Measurements from ENCODE around the gene R3HDM2.

The R3HDM2 gene

DNA sequence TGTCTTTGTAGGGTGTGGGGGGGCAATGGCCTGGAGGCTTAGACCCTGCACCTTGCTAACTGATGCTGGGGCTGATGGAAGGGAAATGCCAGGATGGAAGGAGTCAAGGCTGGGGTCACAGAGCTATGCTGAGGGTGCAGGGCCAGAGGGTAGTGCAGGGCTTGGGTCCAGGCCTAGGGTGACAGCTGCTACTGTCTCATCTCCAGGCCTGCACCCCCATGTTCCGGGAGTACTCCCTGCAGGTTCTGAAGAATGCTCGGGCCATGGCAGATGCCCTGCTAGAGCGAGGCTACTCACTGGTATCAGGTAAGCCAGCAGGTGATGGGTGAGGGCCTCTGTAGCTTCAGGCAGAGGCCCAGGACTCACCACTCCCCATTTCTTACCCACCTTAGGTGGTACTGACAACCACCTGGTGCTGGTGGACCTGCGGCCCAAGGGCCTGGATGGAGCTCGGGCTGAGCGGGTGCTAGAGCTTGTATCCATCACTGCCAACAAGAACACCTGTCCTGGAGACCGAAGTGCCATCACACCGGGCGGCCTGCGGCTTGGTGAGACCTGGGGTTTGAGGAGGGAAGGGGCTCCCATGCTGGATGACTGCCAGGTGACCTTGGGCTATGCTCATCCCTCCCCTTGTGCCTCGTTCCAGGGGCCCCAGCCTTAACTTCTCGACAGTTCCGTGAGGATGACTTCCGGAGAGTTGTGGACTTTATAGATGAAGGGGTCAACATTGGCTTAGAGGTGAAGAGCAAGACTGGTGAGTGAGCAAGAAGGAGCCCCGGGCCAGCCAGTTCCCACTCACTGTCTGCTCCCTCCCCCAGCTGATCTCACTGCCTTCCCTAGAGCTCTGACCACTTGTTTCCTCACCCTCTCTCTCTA is 197.2 kb downstream of the R3HDM2 start:
- DNase-seq, result no peak
- Histone ChIP-seq H3K4me1 (peaks cover 0 to 73% (median 61%) of the 10 kb centered on the region in 4 donors), H3K27ac (peak overlapping the region; percentile 90 to 95), H3K27me3 (peaks cover 0 to 7% of the 10 kb centered on the region in 2 donors), H3K4me3 (no peak overlapping the region), H3K9me3 (no peaks in the 10 kb centered on the region), H3K36me3 (peaks cover 0 to 40% (median 35%) of the 10 kb centered on the region in 3 donors)
- TF ChIP-seq, protein P1, sequence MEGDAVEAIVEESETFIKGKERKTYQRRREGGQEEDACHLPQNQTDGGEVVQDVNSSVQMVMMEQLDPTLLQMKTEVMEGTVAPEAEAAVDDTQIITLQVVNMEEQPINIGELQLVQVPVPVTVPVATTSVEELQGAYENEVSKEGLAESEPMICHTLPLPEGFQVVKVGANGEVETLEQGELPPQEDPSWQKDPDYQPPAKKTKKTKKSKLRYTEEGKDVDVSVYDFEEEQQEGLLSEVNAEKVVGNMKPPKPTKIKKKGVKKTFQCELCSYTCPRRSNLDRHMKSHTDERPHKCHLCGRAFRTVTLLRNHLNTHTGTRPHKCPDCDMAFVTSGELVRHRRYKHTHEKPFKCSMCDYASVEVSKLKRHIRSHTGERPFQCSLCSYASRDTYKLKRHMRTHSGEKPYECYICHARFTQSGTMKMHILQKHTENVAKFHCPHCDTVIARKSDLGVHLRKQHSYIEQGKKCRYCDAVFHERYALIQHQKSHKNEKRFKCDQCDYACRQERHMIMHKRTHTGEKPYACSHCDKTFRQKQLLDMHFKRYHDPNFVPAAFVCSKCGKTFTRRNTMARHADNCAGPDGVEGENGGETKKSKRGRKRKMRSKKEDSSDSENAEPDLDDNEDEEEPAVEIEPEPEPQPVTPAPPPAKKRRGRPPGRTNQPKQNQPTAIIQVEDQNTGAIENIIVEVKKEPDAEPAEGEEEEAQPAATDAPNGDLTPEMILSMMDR (IDR thresholded peaks at IDR 0.05), result no peak
- intact Hi-C loops (cut with DNase I; ENCODE audit: low total_unique reads), result no loop called here

DNA sequence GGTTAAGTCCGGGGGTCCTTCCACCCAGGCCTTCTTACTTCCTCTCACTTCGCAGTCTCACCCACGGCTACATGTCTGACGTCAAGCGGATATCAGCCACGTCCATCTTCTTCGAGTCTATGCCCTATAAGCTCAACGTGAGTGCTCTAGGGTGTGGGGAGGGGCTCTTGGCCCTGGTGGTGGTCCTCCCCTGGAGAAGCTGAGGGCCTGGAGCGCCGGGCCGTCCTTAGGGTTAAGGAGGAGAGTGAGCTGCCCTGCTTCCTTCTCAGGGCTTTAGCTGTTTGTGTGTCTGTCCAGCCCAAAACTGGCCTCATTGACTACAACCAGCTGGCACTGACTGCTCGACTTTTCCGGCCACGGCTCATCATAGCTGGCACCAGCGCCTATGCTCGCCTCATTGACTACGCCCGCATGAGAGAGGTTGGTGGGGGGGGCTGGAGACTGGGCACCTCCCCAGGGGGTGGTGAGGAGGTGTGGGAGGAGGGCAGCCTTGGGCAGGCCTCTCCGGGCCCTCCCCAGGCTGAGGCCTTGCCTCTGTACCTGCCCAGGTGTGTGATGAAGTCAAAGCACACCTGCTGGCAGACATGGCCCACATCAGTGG is 198.6 kb downstream of the R3HDM2 start:
- TF ChIP-seq, protein P1 (IDR thresholded peaks at IDR 0.05), result no peak
- Histone ChIP-seq H3K27me3 (peaks cover 0 to under 1% of the 10 kb centered on the region in 2 donors), H3K9me3 (no peaks in the 10 kb centered on the region), H3K4me3 (no peak overlapping the region), H3K36me3 (peaks cover 0 to 40% (median 35%) of the 10 kb centered on the region in 3 donors), H3K4me1 (peaks cover 0 to 60% (median 47%) of the 10 kb centered on the region in 4 donors), H3K27ac (peak overlapping the region; percentile 33 to 95)
- intact Hi-C loops (cut with DNase I; ENCODE audit: low total_unique reads), result no loop called here
- DNase-seq, result no peak

DNA sequence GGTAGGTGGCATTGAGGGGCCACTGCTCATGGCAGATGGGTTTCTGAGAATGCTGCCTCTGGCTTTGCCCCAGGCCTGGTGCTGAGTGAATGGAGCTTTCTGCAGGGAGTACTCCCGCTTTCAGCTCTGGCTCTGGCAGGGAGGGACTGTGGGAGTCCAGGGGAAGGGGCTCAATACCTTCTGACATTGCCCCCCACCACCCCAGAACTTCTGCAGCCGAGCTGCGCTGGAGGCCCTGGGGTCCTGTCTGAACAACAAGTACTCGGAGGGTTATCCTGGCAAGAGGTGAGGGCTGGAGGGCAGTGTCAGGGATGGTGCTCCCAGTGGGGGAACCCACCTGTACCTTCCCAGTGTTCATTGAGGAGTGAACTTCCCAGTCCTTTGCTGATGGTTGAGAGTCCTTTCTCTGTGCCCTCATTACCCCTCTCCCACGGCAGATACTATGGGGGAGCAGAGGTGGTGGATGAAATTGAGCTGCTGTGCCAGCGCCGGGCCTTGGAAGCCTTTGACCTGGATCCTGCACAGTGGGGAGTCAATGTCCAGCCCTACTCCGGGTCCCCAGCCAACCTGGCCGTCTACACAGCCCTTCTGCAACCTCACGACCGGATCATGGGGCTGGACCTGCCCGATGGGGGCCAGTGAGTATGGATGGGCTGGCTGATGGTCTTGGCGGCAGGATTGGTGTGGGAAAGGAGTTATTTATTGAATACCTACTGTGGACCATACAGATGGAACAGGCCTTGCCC is 199.4 kb downstream of the R3HDM2 start:
- H3K4me1 ChIP-seq, result peaks cover 0 to 59% (median 49%) of the 10 kb centered on the region in 4 donors
- intact Hi-C loops (cut with DNase I; ENCODE audit: low total_unique reads), result no loop called here

DNA sequence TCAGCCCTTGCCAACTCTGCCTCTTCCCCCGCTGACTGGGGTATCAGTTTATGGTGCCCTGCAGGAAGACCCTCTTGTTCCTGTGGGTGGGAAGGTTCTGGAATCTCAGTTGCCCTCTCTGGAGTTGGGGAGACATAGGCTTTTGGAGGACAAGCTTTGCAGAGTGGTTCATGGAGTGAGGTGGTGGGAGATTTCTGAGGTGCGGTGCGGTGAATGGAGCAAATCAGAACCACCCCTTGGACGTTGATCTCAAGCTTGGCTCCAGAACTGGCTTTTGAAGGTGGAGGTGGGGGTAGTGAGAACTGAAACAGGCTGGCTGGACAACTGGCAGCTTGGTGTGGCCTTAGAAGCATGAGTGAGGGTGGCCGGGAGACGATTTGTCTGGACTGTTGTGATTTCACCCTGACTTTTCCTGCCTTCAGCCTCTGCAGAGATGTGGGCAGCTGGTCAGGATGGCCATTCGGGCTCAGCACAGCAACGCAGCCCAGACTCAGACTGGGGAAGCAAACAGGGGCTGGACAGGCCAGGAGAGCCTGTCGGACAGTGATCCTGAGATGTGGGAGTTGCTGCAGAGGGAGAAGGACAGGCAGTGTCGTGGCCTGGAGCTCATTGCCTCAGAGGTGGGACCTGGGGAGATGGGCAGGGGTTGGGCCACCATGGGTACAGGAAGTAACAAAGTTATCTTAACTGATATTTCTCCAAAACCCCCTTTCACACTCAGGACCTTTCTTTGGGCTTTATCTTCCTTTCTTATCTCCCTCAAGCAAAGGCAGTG is 200.3 kb downstream of the R3HDM2 start:
- H3K36me3 ChIP-seq, result peaks cover 0 to 40% (median 35%) of the 10 kb centered on the region in 3 donors
- H3K4me1 ChIP-seq, result peaks cover 0 to 51% (median 40%) of the 10 kb centered on the region in 4 donors
- TF ChIP-seq, protein P1 (IDR thresholded peaks at IDR 0.05), result no peak
- intact Hi-C loops (cut with DNase I; ENCODE audit: low total_unique reads), result no loop called here
- no peak for DNase-seq
- peak overlapping the region; percentile 62 for H3K4me3 ChIP-seq
- H3K27me3 ChIP-seq, result peaks cover 0 to 17% of the 10 kb centered on the region in 2 donors
- H3K9me3 ChIP-seq, result no peaks in the 10 kb centered on the region
- H3K27ac ChIP-seq, result peak overlapping the region; percentile 84 to 95

More for the DNA sequence above, 199.4 kb downstream of the R3HDM2 start:
- peak overlapping the region in 1 of 2 donors; percentile 62 for H3K4me3 ChIP-seq
- H3K27me3 ChIP-seq, result peaks cover 0 to 8% of the 10 kb centered on the region in 2 donors
- H3K9me3 ChIP-seq, result no peaks in the 10 kb centered on the region
- H3K27ac ChIP-seq, result peak overlapping the region; percentile 84 to 95
- peaks cover 0 to 40% (median 35%) of the 10 kb centered on the region in 3 donors for H3K36me3 ChIP-seq
- no peak for DNase-seq
- TF ChIP-seq, protein P1 (IDR thresholded peaks at IDR 0.05), result no peak

All from tibial artery (tissue), 4 donors.